KMS-11 (cell line): ENCODE results near the gene SOCS1.

Experiments
- H2AFZ ChIP-seq: fragments of 200-600 bp; sonication (generic); 2 replicates; pipeline ENCODE4 v1.6.1; 2016; ENCODE audit warnings: antibody characterized with exemption, mixed run types, low read depth
- H3K27ac ChIP-seq: fragments of 200-600 bp; sonication (generic); 2 replicates; pipeline ENCODE4 v1.6.1; 2016; ENCODE audit warnings: mild to moderate bottlenecking, mixed run types
- H3K27me3 ChIP-seq: fragments of 200-600 bp; sonication (generic); 2 replicates; pipeline ENCODE4 v1.6.1; 2017; ENCODE audit warnings: mild to moderate bottlenecking, low read depth, mixed run types, moderate library complexity; ENCODE audit not compliant: insufficient read depth
- H3K36me3 ChIP-seq: fragments of 200-600 bp; sonication (generic); 2 replicates; pipeline ENCODE4 v1.6.1; 2017; ENCODE audit warnings: mild to moderate bottlenecking, mixed run types; ENCODE audit not compliant: insufficient read depth
- H3K4me1 ChIP-seq: fragments of 200-600 bp; sonication (generic); 2 replicates; pipeline ENCODE4 v1.6.1; 2016; ENCODE audit warnings: mild to moderate bottlenecking, low read depth, mixed run types; ENCODE audit not compliant: poor library complexity, severe bottlenecking
- H3K4me2 ChIP-seq: fragments of 200-600 bp; sonication (generic); 2 replicates; pipeline ENCODE4 v1.7.0; 2016; ENCODE audit warnings: mild to moderate bottlenecking, mixed run types
- H3K4me3 ChIP-seq: fragments of 200-600 bp; sonication (generic); IDR thresholded peaks from 2 replicates; pipeline ENCODE4 v1.6.1; 2017; ENCODE audit warnings: low read depth, low read length, mixed read lengths; ENCODE audit not compliant: insufficient read depth
- H3K79me2 ChIP-seq: fragments of 200-600 bp; sonication (generic); 2 replicates; pipeline ENCODE4 v1.6.1; 2016; ENCODE audit warnings: low read depth, mixed run types; ENCODE audit not compliant: insufficient read depth
- H3K9ac ChIP-seq: fragments of 200-600 bp; sonication (generic); 2 replicates; pipeline ENCODE4 v1.6.1; 2016; ENCODE audit warnings: mild to moderate bottlenecking, mixed run types
- H4K20me1 ChIP-seq: fragments of 200-600 bp; sonication (generic); 2 replicates; pipeline ENCODE4 v1.6.1; 2016; ENCODE audit warnings: mild to moderate bottlenecking, mixed run types; ENCODE audit not compliant: insufficient read depth
- TF ChIP-seq, protein P1 (sequence below): fragments of 200-600 bp; sonication (generic); conservative IDR thresholded peaks from 2 replicates; pipeline ENCODE4 v1.6.1; 2017; ENCODE audit warnings: low read depth, mild to moderate bottlenecking, antibody characterized with exemption, low read length, moderate library complexity, mixed read lengths

The SOCS1 gene

DNA sequence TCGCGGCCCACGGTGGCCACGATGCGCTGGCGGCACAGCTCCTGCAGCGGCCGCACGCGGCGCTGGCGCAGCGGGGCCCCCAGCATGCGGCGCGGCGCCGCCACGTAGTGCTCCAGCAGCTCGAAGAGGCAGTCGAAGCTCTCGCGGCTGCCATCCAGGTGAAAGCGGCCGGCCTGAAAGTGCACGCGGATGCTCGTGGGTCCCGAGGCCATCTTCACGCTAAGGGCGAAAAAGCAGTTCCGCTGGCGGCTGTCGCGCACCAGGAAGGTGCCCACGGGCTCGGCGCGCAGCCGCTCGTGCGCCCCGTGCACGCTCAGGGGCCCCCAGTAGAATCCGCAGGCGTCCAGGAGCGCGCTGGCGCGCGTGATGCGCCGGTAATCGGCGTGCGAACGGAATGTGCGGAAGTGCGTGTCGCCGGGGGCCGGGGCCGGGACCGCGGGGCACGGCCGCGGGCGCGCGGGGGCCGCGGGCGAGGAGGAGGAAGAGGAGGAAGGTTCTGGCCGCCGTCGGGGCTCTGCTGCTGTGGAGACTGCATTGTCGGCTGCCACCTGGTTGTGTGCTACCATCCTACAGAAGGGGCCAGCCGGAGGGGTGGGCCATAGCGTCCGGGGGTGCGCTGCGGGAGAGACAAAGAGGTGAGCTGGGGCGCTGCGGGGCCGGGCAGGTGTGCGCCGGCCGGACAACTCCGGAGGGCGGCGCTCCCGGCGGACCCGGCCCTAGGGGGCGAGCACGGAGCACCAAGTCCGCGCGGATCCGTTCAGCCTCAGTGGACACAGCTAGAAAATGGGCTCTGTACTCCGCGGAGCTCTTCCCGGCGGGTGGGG lies 879 bp downstream of the SOCS1 start:
- H3K79me2 ChIP-seq: no peaks in the 10 kb centered on the region

DNA sequence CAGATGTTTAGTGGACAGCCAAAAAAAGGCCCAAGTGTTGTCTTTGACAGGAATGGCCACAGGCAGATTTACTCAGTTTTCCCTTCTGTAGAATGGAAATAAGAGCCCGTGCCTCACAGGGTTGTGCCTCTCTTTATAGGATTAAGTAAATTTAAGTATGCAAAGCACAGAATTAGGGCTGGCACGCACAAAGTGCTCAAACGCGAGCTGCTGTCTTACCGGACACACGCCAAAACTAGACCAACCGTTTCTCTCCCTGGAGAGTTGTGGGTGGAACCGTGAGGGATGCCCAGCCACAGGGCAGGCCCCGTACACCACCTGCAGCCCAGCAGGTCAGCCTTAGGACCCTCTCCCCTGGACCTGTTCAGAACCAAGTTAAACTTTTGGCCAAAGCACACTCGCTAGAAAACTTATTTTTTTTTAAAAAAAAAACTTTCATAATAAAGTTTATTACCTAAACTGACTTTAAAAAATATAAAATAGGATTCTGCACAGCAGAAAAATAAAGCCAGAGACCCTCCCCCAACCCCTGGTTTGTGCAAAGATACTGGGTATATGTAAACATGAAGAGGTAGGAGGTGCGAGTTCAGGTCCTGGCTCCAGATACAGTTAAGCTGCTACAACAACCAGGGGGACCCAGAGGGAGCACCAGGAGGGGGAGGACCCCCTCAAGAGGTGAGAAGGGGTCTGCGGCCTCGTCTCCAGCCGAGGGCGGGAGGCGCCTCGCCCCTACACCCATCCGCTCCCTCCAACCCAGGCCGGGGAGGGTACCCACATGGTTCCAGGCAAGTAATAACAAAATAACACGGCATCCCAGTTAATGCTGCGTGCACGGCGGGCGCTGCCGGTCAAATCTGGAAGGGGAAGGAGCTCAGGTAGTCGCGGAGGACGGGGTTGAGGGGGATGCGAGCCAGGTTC lies 1.8 kb downstream of the SOCS1 start:
- Histone ChIP-seq H3K27ac (no peak overlapping the region), H2AFZ (no peak overlapping the region), H3K4me2 (peak overlapping the region; percentile 83; the same call in 1 of the 2 replicates), H3K4me1 (peaks cover 30% of the 10 kb centered on the region), H3K4me3 (no peak overlapping the region), H3K79me2 (no peaks in the 10 kb centered on the region), H3K36me3 (no peaks in the 10 kb centered on the region), H3K27me3 (no peaks in the 10 kb centered on the region), H3K9ac (no peak overlapping the region), H4K20me1 (no peaks in the 10 kb centered on the region)
- TF ChIP-seq, protein P1, sequence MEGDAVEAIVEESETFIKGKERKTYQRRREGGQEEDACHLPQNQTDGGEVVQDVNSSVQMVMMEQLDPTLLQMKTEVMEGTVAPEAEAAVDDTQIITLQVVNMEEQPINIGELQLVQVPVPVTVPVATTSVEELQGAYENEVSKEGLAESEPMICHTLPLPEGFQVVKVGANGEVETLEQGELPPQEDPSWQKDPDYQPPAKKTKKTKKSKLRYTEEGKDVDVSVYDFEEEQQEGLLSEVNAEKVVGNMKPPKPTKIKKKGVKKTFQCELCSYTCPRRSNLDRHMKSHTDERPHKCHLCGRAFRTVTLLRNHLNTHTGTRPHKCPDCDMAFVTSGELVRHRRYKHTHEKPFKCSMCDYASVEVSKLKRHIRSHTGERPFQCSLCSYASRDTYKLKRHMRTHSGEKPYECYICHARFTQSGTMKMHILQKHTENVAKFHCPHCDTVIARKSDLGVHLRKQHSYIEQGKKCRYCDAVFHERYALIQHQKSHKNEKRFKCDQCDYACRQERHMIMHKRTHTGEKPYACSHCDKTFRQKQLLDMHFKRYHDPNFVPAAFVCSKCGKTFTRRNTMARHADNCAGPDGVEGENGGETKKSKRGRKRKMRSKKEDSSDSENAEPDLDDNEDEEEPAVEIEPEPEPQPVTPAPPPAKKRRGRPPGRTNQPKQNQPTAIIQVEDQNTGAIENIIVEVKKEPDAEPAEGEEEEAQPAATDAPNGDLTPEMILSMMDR: no peak

More for the DNA sequence above, 879 bp downstream of the SOCS1 start:
- H3K27me3 ChIP-seq: no peaks in the 10 kb centered on the region; the same call in 1 of the 2 replicates
- H4K20me1 ChIP-seq: no peaks in the 10 kb centered on the region
- peak overlapping the region; percentile 58; the same call in 1 of the 2 replicates for H2AFZ ChIP-seq
- peak overlapping the region; percentile 83; the same call in 1 of the 2 replicates for H3K4me2 ChIP-seq
- no peak overlapping the region for H3K27ac ChIP-seq
- no peaks in the 10 kb centered on the region for H3K36me3 ChIP-seq
- TF ChIP-seq, protein P1: no peak
- H3K9ac ChIP-seq: peak overlapping the region; percentile 77; the same call in 1 of the 2 replicates
- H3K4me1 ChIP-seq: peaks cover 34% of the 10 kb centered on the region
- no peak overlapping the region for H3K4me3 ChIP-seq

DNA sequence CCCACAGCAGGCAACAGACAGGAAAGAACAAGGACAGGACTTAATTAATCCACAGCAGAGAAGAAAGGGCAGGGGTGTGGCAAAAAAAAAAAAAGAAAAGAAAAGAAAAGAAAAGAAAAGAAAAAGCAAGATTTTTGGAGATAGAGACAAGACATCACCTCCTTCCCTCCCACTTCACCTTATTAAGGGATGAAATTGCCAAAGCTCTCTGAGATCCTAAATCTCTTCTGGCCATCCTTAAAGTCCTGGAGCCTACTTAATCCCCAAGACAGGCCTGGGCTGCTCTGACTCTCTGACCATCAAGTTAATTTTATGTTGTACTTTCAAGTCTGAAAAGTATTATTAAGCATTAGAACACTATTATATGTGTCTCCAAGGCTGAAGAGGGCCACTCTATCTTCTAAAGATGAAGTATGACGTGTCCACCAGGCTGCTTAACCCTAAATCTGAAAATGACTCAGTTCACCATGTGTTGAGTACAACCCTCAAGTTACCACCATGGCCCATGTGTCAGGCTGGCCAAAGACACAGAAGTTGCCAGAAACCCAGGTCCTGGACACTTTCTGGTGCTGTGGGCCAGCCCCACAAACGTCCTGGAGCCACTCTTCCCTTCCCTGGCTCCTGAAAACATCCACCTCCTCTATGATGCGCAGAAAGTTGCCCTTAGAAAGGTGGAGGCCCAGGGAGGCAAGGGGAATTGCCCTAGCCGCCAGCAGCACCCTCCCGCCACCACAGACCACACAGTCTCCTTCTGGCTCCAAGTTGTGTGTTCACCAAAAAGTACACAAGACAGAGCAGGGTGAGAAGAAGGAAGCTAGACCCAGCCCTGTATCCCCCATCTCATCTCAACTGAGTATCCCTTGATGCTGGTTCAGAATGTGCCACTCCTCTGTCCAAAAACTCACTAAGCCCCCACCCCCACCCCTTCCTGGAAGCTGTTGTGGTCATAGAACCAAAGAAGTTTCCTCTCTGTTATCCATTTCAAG lies 2.7 kb downstream of the SOCS1 start:
- Histone ChIP-seq H3K9ac (no peak overlapping the region), H3K27me3 (no peaks in the 10 kb centered on the region), H3K27ac (no peak overlapping the region), H3K4me2 (no peak overlapping the region), H3K4me1 (peaks cover 20% of the 10 kb centered on the region), H3K79me2 (no peaks in the 10 kb centered on the region), H3K36me3 (no peaks in the 10 kb centered on the region), H2AFZ (no peak overlapping the region), H4K20me1 (no peaks in the 10 kb centered on the region), H3K4me3 (no peak overlapping the region)
- TF ChIP-seq, protein P1: no peak
